Keratinocyte (primary cell): ENCODE data around the gene DYNLT2. TPM values are rescaled to one million over a fixed set of nuclear protein-coding genes. Genes with fewer than 3 reads are reported as not detected.

Experiments
- DNase-seq: peaks from one replicate; pipeline ENCODE4 v3.0.0-alpha.2; 2011; ENCODE audit warnings: low read depth, missing footprints, low spot score
- FAIRE-seq: peaks from 2 replicates; lab custom pipeline; 2011; peaks lifted over from hg19 to GRCh38; lab: Jason Lieb, UNC
- H2AFZ ChIP-seq: 2 replicates; pipeline ENCODE4 v1.6.0; 2012; ENCODE audit warnings: low read length, control low read depth, inconsistent platforms; ENCODE audit not compliant: control insufficient read depth
- H3K27ac ChIP-seq: 2 replicates; pipeline ENCODE4 v1.5.1; 2011; ENCODE audit warnings: low read length; ENCODE audit not compliant: control insufficient read depth, insufficient read depth
- H3K27me3 ChIP-seq: 3 replicates; pipeline ENCODE4 v1.6.0; 2011; ENCODE audit warnings: low read length; ENCODE audit not compliant: control insufficient read depth, insufficient read depth; ENCODE audit errors: extremely low read depth
- H3K36me3 ChIP-seq, 2 experiments: 2 replicates in 1 of 2; 3 replicates in 1 of 2; pipeline ENCODE4 v1.5.1; 2011; ENCODE audit warnings: low read length in 2 of 2, mild to moderate bottlenecking in 1 of 2; ENCODE audit not compliant: control insufficient read depth in 2 of 2, insufficient read depth in 2 of 2; ENCODE audit errors: extremely low read depth in 1 of 2
- H3K4me1 ChIP-seq: 3 replicates; pipeline ENCODE4 v1.5.1; 2011; ENCODE audit warnings: low read length; ENCODE audit not compliant: control insufficient read depth, insufficient read depth; ENCODE audit errors: extremely low read depth
- H3K4me2 ChIP-seq: 3 replicates; pipeline ENCODE4 v1.6.0; 2011; ENCODE audit warnings: low read depth, low read length; ENCODE audit not compliant: control insufficient read depth, insufficient read depth; ENCODE audit errors: extremely low read depth
- H3K4me3 ChIP-seq, 3 experiments: fragments of 200-600 bp in 1 of 3; sonication (generic) in 1 of 3; 2 replicates in 2 of 3; 3 replicates in 1 of 3; pipeline ENCODE4 v1.5.1; 2011 to 2016; ENCODE audit warnings: low read length in 3 of 3, mild to moderate bottlenecking in 3 of 3, control low read depth in 2 of 3, inconsistent platforms in 1 of 3, low read depth in 1 of 3, mixed read lengths in 1 of 3, mixed run types in 1 of 3, moderate library complexity in 1 of 3; ENCODE audit not compliant: control insufficient read depth in 2 of 3, insufficient read depth in 2 of 3; ENCODE audit errors: extremely low read depth in 1 of 3
- H3K79me2 ChIP-seq: 2 replicates; pipeline ENCODE4 v1.6.0; 2012; ENCODE audit warnings: low read length; ENCODE audit not compliant: control insufficient read depth, insufficient read depth
- H3K9ac ChIP-seq: 3 replicates; pipeline ENCODE4 v1.6.0; 2011; ENCODE audit warnings: low read length; ENCODE audit not compliant: control insufficient read depth, insufficient read depth; ENCODE audit errors: extremely low read depth
- H3K9me1 ChIP-seq: 3 replicates; pipeline ENCODE4 v1.6.0; 2011; ENCODE audit warnings: low read length; ENCODE audit not compliant: control insufficient read depth, insufficient read depth; ENCODE audit errors: extremely low read depth
- H3K9me3 ChIP-seq: 2 replicates; pipeline ENCODE4 v1.5.1; 2012; ENCODE audit warnings: low read depth, low read length; ENCODE audit not compliant: control insufficient read depth
- H4K20me1 ChIP-seq: 3 replicates; pipeline ENCODE4 v1.6.0; 2011; ENCODE audit warnings: low read length; ENCODE audit not compliant: control insufficient read depth, insufficient read depth; ENCODE audit errors: extremely low read depth
- CTCF ChIP-seq, 3 experiments: IDR thresholded peaks in 1 of 3; conservative IDR thresholded peaks in 1 of 3; optimal IDR thresholded peaks in 1 of 3; 2 replicates in 2 of 3; 3 replicates in 1 of 3; pipeline versions ENCODE3 to v1.5.1; 2011; ENCODE audit warnings: low read length in 3 of 3, mild to moderate bottlenecking in 3 of 3, moderate library complexity in 2 of 3, control low read depth in 1 of 3, inconsistent platforms in 1 of 3; ENCODE audit not compliant: insufficient read depth in 2 of 3; ENCODE audit errors: extremely low read depth in 1 of 3
- EZH2 ChIP-seq: IDR thresholded peaks from one replicate; pipeline ENCODE4 v1.6.1; 2012; ENCODE audit warnings: inconsistent platforms, mild to moderate bottlenecking, low read length, moderate library complexity
- dilution Hi-C: fragments of 300-500 bp; cut with MboI; formaldehyde crosslinking; loops from one replicate; pipeline ENCODE4 v1.7.0; 2020; ENCODE audit warnings: low sequenced_read_pairs; ENCODE audit not compliant: extremely low pct_ligation_motif_present
- polyA plus RNA-seq, 5 experiments: library from polyadenylated mRNA; depleted of rRNA in 3 of 5; stranded (reverse) in 3 of 5; stranded (forward) in 1 of 5; unstranded in 1 of 5; fragments of >200 nt; gene quantifications; 1 replicate in 1 of 5; 2 replicates in 3 of 5; 3 replicates in 1 of 5; pipeline versions ENCODE4 v1.2.1 to v1.2.3, GENCODE V29; 2011 to 2012; ENCODE audit warnings: missing spikeins in 2 of 5, low read depth in 1 of 5, low replicate concordance in 1 of 5

The DYNLT2 gene
- polyA plus RNA-seq, 1 donor (not counting 4 experiments of a cell fraction or from before 2014, with no cell fraction given), result 0.58 TPM

- Histone ChIP-seq H3K36me3 (no peaks in the 10 kb centered on the region), H3K27me3 (peaks cover 4% of the 10 kb centered on the region), H3K4me1 (peaks cover 13% of the 10 kb centered on the region), H3K79me2 (no peaks in the 10 kb centered on the region), H3K4me2 (no peak overlapping the region), H3K9ac (no peak overlapping the region), H3K9me3 (no peaks in the 10 kb centered on the region), H3K9me1 (no peaks in the 10 kb centered on the region), H2AFZ (no peak overlapping the region), H3K27ac (no peak overlapping the region), H3K4me3 (no peak overlapping the region), H4K20me1 (no peaks in the 10 kb centered on the region)
- FAIRE-seq, result no peak
- no peak for TF ChIP-seq EZH2
- no peak for TF ChIP-seq CTCF (optimal IDR thresholded peaks at IDR 0.05 in 1 of 3, IDR thresholded peaks at IDR 0.05 in 1 of 3, conservative IDR thresholded peaks at IDR 0.05 in 1 of 3; ENCODE audit: extremely low read depth in 1 of 3, insufficient read depth in 2 of 3, low read length in 3 of 3)
- no peak for DNase-seq
- dilution Hi-C loops, result no loop called here
Observed at GRCh38 chr6:169794317-169795055, 43.1 kb upstream of the DYNLT2 start.

- H3K27me3 ChIP-seq, result peaks cover 4% of the 10 kb centered on the region
- FAIRE-seq (no peak), DNase-seq (no peak)
- no peak overlapping the region for H3K9ac ChIP-seq
- peaks cover 13% of the 10 kb centered on the region for H3K4me1 ChIP-seq
- no peak overlapping the region for H2AFZ ChIP-seq
- H3K79me2 ChIP-seq, result no peaks in the 10 kb centered on the region
- no peaks in the 10 kb centered on the region for H3K9me1 ChIP-seq
- dilution Hi-C loops, result no loop called here
- TF ChIP-seq CTCF (optimal IDR thresholded peaks at IDR 0.05 in 1 of 3, IDR thresholded peaks at IDR 0.05 in 1 of 3, conservative IDR thresholded peaks at IDR 0.05 in 1 of 3; ENCODE audit: extremely low read depth in 1 of 3, insufficient read depth in 2 of 3, low read length in 3 of 3) (no peak), EZH2 (no peak)
- no peaks in the 10 kb centered on the region for H3K36me3 ChIP-seq
- no peaks in the 10 kb centered on the region for H3K9me3 ChIP-seq
- H3K4me2 ChIP-seq, result no peak overlapping the region
- H4K20me1 ChIP-seq, result no peaks in the 10 kb centered on the region
- H3K4me3 ChIP-seq, result no peak overlapping the region
- H3K27ac ChIP-seq, result no peak overlapping the region
Observed at GRCh38 chr6:169793408-169793807, 42.0 kb upstream of the DYNLT2 start.
